H1 (cell line): ENCODE results near the gene PTPRCAP.

Source experiments
- CBX5 ChIP-seq: fragments of 300-800, 300-1000 bp; sonication (generic); IDR thresholded peaks from 2 replicates; pipeline ENCODE4 v1.7.1; 2016; ENCODE audit warnings: antibody characterized with exemption, low read length, low read depth
- CHD1 ChIP-seq: IDR thresholded peaks from 2 replicates; pipeline ENCODE4 v1.6.1; 2012; ENCODE audit warnings: low read depth, low read length, improper control_type of control experiment
- CHD2 ChIP-seq: IDR thresholded peaks from 2 replicates; pipeline ENCODE4 v1.6.1; 2012; ENCODE audit warnings: low read length, improper control_type of control experiment
- EP300 ChIP-seq, 2 experiments: IDR thresholded peaks; 1 replicate in 1 of 2; 2 replicates in 1 of 2; pipeline ENCODE4 v1.6.1; 2011 to 2012; ENCODE audit warnings: low read depth in 2 of 2, low read length in 2 of 2, mild to moderate bottlenecking in 2 of 2, borderline replicate concordance in 1 of 2, inconsistent platforms in 1 of 2, moderate library complexity in 1 of 2
- FOSL1 ChIP-seq: IDR thresholded peaks from 2 replicates; pipeline ENCODE4 v1.6.1; 2011; ENCODE audit warnings: mild to moderate bottlenecking, low read depth, low read length, moderate library complexity; ENCODE audit not compliant: insufficient read depth
- POLR2A ChIP-seq, 2 experiments: IDR thresholded peaks; 1 replicate in 1 of 2; 2 replicates in 1 of 2; pipeline ENCODE4 v1.6.1; 2011; ENCODE audit warnings: low read depth in 2 of 2, low read length in 2 of 2, mild to moderate bottlenecking in 2 of 2; ENCODE audit errors: control extremely low read depth in 1 of 2
- POLR2AphosphoS5 ChIP-seq: IDR thresholded peaks from 2 replicates; pipeline ENCODE4 v1.6.1; 2011; ENCODE audit warnings: low read depth, low read length
- RXRA ChIP-seq: IDR thresholded peaks from 2 replicates; pipeline ENCODE4 v1.6.1; 2011; ENCODE audit warnings: low read depth, mild to moderate bottlenecking, low read length, moderate library complexity; ENCODE audit not compliant: insufficient read depth
- TCF12 ChIP-seq: IDR thresholded peaks from 2 replicates; pipeline ENCODE4 v1.6.1; 2011; ENCODE audit warnings: low read depth, mild to moderate bottlenecking, low read length
- YY1 ChIP-seq: IDR thresholded peaks from 2 replicates; pipeline ENCODE4 v1.6.1; 2011; ENCODE audit warnings: low read depth, mild to moderate bottlenecking, low read length
- ZNF274 ChIP-seq: IDR thresholded peaks from 2 replicates; pipeline ENCODE4 v1.7.0; 2012; ENCODE audit warnings: low read length, borderline replicate concordance; ENCODE audit errors: extremely low read depth
- TF ChIP-seq, protein P1 (sequence below), 3 experiments: IDR thresholded peaks; 1 replicate in 2 of 3; 2 replicates in 1 of 3; pipeline versions ENCODE4 v1.5.1 to v1.6.1; 2011; ENCODE audit warnings: low read length in 3 of 3, mild to moderate bottlenecking in 3 of 3, inconsistent platforms in 2 of 3, low read depth in 1 of 3, moderate library complexity in 1 of 3; ENCODE audit not compliant: insufficient read depth in 1 of 3; ENCODE audit errors: control extremely low read depth in 1 of 3

DNA sequence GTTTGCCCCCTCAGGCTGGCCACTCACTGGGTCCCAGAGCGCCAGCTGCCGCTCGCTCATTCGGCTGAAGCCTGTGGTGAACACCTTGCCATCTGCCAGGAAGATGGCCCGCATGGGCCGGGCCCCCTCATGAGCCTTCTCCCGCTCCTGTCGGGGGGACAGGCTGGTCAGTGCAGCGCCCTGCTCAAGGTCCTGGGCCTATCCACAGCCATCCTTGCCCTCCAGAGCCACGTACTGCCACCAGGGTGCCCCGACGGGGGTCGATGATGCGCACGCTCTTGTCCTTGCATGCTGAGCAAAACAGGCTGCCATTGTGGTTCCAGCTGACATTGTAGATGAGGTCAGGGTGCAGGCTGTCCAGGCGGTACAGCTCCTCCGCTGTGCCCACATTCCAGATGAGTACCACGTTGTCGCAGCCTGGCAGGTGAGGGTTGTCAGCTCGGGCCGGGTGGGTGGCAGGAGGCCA is 3.6 kb upstream of the PTPRCAP start:
- TF ChIP-seq EP300 (IDR thresholded peaks at IDR 0.05; ENCODE audit: borderline replicate concordance in 1 of 2, low read depth in 2 of 2, low read length in 2 of 2) (no peak), ZNF274 (no peak), POLR2A (IDR thresholded peaks at IDR 0.05; ENCODE audit: control extremely low read depth in 1 of 2, low read depth in 2 of 2, low read length in 2 of 2) (no peak), CHD2 (no peak), YY1 (no peak), TCF12 (no peak), RXRA (no peak), CHD1 (no peak), FOSL1 (no peak), POLR2AphosphoS5 (no peak), CBX5 (no peak)
- TF ChIP-seq, protein P1, sequence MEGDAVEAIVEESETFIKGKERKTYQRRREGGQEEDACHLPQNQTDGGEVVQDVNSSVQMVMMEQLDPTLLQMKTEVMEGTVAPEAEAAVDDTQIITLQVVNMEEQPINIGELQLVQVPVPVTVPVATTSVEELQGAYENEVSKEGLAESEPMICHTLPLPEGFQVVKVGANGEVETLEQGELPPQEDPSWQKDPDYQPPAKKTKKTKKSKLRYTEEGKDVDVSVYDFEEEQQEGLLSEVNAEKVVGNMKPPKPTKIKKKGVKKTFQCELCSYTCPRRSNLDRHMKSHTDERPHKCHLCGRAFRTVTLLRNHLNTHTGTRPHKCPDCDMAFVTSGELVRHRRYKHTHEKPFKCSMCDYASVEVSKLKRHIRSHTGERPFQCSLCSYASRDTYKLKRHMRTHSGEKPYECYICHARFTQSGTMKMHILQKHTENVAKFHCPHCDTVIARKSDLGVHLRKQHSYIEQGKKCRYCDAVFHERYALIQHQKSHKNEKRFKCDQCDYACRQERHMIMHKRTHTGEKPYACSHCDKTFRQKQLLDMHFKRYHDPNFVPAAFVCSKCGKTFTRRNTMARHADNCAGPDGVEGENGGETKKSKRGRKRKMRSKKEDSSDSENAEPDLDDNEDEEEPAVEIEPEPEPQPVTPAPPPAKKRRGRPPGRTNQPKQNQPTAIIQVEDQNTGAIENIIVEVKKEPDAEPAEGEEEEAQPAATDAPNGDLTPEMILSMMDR (IDR thresholded peaks at IDR 0.05; ENCODE audit: control extremely low read depth in 1 of 3, insufficient read depth in 1 of 3, low read depth in 1 of 3, low read length in 3 of 3): no peak
